Sigmoid colon (tissue), 7 donors: ENCODE results near the gene FBXO17. TPM values are rescaled to one million over a fixed set of nuclear protein-coding genes. Genes with fewer than 3 reads are reported as not detected.

ENCODE experiments used
- DNase-seq: peaks from one replicate; pipeline ENCODE4 v3.0.0-alpha.2; 2019
- H3K27ac ChIP-seq, 4 donors: fragments of 200-600 bp; sonication (generic); one replicate each; pipeline ENCODE4 v1.5.1; 2016 to 2019; ENCODE audit warnings: mild to moderate bottlenecking in 1 of 4
- H3K27me3 ChIP-seq, 3 donors: fragments of 200-600 bp; sonication (generic); one replicate each; pipeline ENCODE4 v1.5.1; 2019; ENCODE audit warnings: mild to moderate bottlenecking in 1 of 3
- H3K36me3 ChIP-seq, 4 donors: fragments of 200-600 bp; sonication (generic); one replicate each; pipeline ENCODE4 v1.5.1; 2016 to 2019
- H3K4me1 ChIP-seq, 4 donors: fragments of 200-600 bp; sonication (generic); one replicate each; pipeline ENCODE4 v1.5.1; 2017 to 2019
- H3K4me3 ChIP-seq, 4 donors: fragments of 200-600 bp; sonication (generic); one replicate each; pipeline ENCODE4 v1.5.1; 2017 to 2019; ENCODE audit warnings: mild to moderate bottlenecking in 2 of 4, moderate library complexity in 1 of 4
- H3K9me3 ChIP-seq, 4 donors: fragments of 200-600 bp in 3 of 4; sonication (generic) in 3 of 4; one replicate each; pipeline versions ENCODE4 v1.5.1 to v1.6.1; 2013 to 2019
- EP300 ChIP-seq, 4 donors: sonication (generic); formaldehyde crosslinking; IDR thresholded peaks; one replicate each; pipeline ENCODE4 v1.6.1; 2017; ENCODE audit warnings: antibody characterized with exemption in 4 of 4
- POLR2A ChIP-seq, 2 donors: fragments of 450-650 bp; IDR thresholded peaks; one replicate each; pipeline ENCODE4 v1.6.1; 2016; ENCODE audit warnings: antibody characterized with exemption in 2 of 2, mild to moderate bottlenecking in 2 of 2, moderate library complexity in 2 of 2
- POLR2AphosphoS5 ChIP-seq, 4 donors: sonication (generic); formaldehyde crosslinking; IDR thresholded peaks; one replicate each; pipeline ENCODE4 v1.6.1; 2017; ENCODE audit warnings: antibody characterized with exemption in 4 of 4
- WGBS, 2 donors: extraction: QIAGEN DNeasy Blood & Tissue Kit; methylation state at CpG; one replicate each; pipeline ENCODE4 v1.1.7; 2013; 5-methylcytosine and 5-hydroxymethylcytosine counted together
- intact Hi-C: fragments of 100-400 bp; cut with DNase I; formaldehyde crosslinking; loops from one replicate; pipeline ENCODE4 v1.15.1; 2023
- polyA plus RNA-seq, 3 donors: library from polyadenylated mRNA; stranded (reverse); fragments of 200-250 nt; gene quantifications; one replicate each; pipeline ENCODE4 v1.2.3, GENCODE V29; 2013
- total RNA-seq, 4 donors: library from RNA; depleted of rRNA; stranded (reverse); fragments of >200 nt; gene quantifications; one replicate each; pipeline ENCODE4 v1.1.0, GENCODE V29; 2016
- TF ChIP-seq, protein P1 (sequence below), 4 experiments: fragments of 450-650 bp in 3 of 4; fragments of 200-600 bp in 1 of 4; IDR thresholded peaks; one replicate each; pipeline ENCODE4 v1.5.1; 2016 to 2019; ENCODE audit warnings: antibody characterized with exemption in 4 of 4, mild to moderate bottlenecking in 3 of 4, moderate library complexity in 2 of 4
- donor health status: healthy with polysubstance abuse.
- donor health status: Bipolar disorder and iron deficiency.
- donor health status: healthy.

Gene FBXO17
- total and polyA plus RNA-seq, 7 donors, result 1.6 to 28.6 (median 20.3) TPM

GRCh38 chr19:38939957-38940356 is 35.6 kb downstream of the FBXO17 start:
- H3K4me1 ChIP-seq, result no peaks in the 10 kb centered on the region
- no peaks in the 10 kb centered on the region for H3K27me3 ChIP-seq
- intact Hi-C loops, result no loop called here
- H3K9me3 ChIP-seq, result no peaks in the 10 kb centered on the region
- no peak for DNase-seq
- H3K36me3 ChIP-seq, result peaks cover 0 to 9% (median 0%) of the 10 kb centered on the region in 4 donors
- H3K4me3 ChIP-seq, result no peak overlapping the region
- WGBS, 2 donors, result 51 to 63% methylated on average over 5 of the region's 5 CpGs
- TF ChIP-seq POLR2A (IDR thresholded peaks at IDR 0.05), result no peak
- TF ChIP-seq, protein P1, sequence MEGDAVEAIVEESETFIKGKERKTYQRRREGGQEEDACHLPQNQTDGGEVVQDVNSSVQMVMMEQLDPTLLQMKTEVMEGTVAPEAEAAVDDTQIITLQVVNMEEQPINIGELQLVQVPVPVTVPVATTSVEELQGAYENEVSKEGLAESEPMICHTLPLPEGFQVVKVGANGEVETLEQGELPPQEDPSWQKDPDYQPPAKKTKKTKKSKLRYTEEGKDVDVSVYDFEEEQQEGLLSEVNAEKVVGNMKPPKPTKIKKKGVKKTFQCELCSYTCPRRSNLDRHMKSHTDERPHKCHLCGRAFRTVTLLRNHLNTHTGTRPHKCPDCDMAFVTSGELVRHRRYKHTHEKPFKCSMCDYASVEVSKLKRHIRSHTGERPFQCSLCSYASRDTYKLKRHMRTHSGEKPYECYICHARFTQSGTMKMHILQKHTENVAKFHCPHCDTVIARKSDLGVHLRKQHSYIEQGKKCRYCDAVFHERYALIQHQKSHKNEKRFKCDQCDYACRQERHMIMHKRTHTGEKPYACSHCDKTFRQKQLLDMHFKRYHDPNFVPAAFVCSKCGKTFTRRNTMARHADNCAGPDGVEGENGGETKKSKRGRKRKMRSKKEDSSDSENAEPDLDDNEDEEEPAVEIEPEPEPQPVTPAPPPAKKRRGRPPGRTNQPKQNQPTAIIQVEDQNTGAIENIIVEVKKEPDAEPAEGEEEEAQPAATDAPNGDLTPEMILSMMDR (IDR thresholded peaks at IDR 0.05), result no peak
- TF ChIP-seq EP300 (IDR thresholded peaks at IDR 0.05), result no peak
- no peak for TF ChIP-seq POLR2AphosphoS5 (IDR thresholded peaks at IDR 0.05)
- no peak overlapping the region for H3K27ac ChIP-seq

DNA sequence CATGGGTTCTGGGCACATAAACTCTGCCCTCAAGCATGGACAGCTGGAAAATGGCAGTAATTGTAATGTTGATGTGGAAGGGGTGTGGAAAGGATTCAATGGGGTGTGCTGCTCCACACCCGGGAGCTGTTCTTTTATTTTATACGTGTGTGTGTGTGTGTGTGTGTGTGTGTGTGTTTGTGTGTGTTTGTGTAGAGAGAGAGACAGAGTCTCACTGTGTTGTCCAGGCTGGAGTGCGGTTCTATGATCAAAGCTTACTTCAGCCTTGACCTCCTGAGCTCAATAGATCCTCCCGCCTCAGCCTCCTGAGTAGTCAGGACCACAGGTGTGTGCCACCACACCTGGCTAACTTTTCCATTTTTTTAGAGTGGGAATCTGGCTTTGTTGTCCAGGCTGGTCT is 42.0 kb downstream of the FBXO17 start:
- DNase-seq, result no peak
- Histone ChIP-seq H3K4me1 (peaks cover 0 to 27% (median 21%) of the 10 kb centered on the region in 4 donors), H3K27ac (no peak overlapping the region), H3K4me3 (no peak overlapping the region), H3K27me3 (no peaks in the 10 kb centered on the region), H3K36me3 (peaks cover 0 to 14% (median 7%) of the 10 kb centered on the region in 4 donors), H3K9me3 (no peaks in the 10 kb centered on the region)
- 89 to 92% methylated on average over 4 of the region's 4 CpGs for WGBS, 2 donors
- intact Hi-C loops, result loop anchor here (5.0 kb wide), 1 partner anchor 316 kb away; the partner anchor contains the start of genes EIF3K and MAP4K1
- TF ChIP-seq EP300 (IDR thresholded peaks at IDR 0.05) (no peak), POLR2A (IDR thresholded peaks at IDR 0.05) (no peak), POLR2AphosphoS5 (IDR thresholded peaks at IDR 0.05) (no peak)
- TF ChIP-seq, protein P1 (IDR thresholded peaks at IDR 0.05), result no peak

DNA sequence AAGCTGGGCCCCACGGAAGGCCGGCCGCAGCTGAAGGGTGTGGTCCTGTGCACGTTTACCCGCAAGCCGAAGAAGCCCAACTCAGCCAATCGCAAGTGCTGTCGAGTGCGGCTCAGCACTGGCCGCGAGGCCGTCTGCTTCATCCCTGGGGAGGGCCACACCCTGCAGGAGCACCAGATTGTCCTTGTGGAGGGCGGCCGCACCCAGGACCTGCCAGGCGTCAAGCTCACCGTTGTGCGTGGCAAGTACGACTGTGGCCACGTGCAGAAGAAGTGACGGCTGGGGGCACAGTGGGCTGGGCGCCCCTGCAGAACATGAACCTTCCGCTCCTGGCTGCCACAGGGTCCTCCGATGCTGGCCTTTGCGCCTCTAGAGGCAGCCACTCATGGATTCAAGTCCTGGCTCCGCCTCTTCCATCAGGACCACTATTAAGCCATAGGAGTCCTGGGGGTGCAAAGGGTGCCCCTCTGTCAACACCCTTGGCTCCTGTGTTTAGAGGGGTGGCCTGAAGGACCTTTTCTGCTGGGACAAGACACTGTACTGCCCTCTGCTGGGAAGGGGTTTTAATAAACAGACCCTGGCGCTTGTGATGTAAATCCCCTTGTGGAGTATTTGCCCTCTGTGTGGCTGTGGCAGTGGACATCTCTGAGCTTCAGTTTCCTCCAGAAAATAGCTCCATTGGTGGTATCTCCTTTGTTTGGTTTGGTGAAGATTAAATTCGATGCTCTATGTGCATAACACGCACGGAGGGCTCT is 42.9 kb downstream of the FBXO17 start:
- DNase-seq, result no peak
- Histone ChIP-seq H3K27ac (no peak overlapping the region), H3K36me3 (peaks cover 0 to 14% (median 7%) of the 10 kb centered on the region in 4 donors), H3K4me3 (no peak overlapping the region), H3K27me3 (no peaks in the 10 kb centered on the region), H3K4me1 (peaks cover 0 to 27% (median 21%) of the 10 kb centered on the region in 4 donors), H3K9me3 (no peaks in the 10 kb centered on the region)
- TF ChIP-seq, protein P1 (IDR thresholded peaks at IDR 0.05), result peak in 2 of 4 experiments; percentile 13 to 20
- TF ChIP-seq POLR2A (IDR thresholded peaks at IDR 0.05) (no peak), POLR2AphosphoS5 (IDR thresholded peaks at IDR 0.05) (no peak)
- intact Hi-C loops, result loop anchor here (5.0 kb wide), 1 partner anchor 315 kb away; the partner anchor contains the start of genes EIF3K and MAP4K1
- WGBS, 2 donors, result 93% methylated on average over 29 of the region's 29 CpGs

DNA sequence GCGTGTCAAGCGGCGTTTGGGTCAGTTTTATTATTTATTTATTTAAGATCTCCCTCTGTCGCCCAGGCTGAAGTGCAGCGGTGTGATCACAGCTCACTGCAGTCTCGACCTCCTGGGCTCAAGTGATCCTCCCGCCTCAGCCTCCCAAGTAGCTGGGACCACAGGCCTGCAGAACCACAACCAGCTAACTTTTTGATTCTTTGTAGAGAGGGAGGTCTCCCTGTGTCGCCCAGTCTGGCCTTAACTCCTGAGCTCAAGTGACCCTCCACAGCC is 44.1 kb downstream of the FBXO17 start:
- Histone ChIP-seq H3K9me3 (no peaks in the 10 kb centered on the region), H3K27ac (peak overlapping the region in 3 of 4 donors; percentile 84 to 90 (median 88)), H3K36me3 (peaks cover 0 to 14% (median 7%) of the 10 kb centered on the region in 4 donors), H3K27me3 (no peaks in the 10 kb centered on the region), H3K4me3 (peak overlapping the region; percentile 59 to 73 (median 64)), H3K4me1 (peaks cover 0 to 27% (median 21%) of the 10 kb centered on the region in 4 donors)
- TF ChIP-seq, protein P1 (IDR thresholded peaks at IDR 0.05), result no peak
- TF ChIP-seq EP300 (IDR thresholded peaks at IDR 0.05) (no peak), POLR2A (IDR thresholded peaks at IDR 0.05) (no peak), POLR2AphosphoS5 (IDR thresholded peaks at IDR 0.05) (no peak)
- DNase-seq, result no peak
- WGBS, 2 donors, result 9 to 33% methylated on average over 8 of the region's 8 CpGs
- intact Hi-C loops, result loop anchor here (2.0 to 5.0 kb wide), 5 partner anchors 31 to 417 kb away; partner anchors contain the start of genes EIF3K and MAP4K1
